ENCODE results near the gene SLC26A2.

DNA sequence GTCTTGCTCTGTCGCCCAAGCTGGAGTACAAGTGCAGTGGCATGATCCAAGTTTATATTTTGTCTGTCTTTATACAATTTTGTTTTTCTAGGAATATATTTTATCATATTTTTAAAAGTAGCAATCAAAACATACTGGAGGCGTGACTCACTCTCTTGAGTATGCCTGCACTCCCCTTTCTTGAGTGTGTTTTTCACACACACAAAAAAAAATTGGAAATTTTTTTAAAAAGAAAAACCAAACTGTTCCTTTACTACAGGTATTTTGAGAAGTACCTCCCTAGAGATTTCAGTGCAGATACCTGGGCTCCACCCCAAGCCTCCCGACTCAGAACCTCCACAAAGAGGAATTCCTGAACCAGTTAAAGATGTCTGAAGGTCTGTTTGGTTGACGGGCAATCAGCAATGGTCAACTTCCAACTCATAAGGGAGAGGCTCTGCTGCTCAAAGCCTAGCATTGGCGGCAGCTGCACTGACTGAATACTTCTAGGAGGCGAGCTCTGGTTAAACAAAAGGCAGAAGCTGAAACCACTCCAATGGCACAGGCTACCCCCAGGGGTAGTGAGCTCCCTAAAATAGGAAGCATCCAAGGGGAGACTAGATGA lies 43.4 kb upstream of the SLC26A2 start:
- TF ChIP-seq YY1 (IDR thresholded peaks at IDR 0.05; ENCODE audit: insufficient read depth, insufficient read length) (no peak), ZNF274 (IDR thresholded peaks at IDR 0.05; ENCODE audit: low read depth, low read length) (no peak), SUZ12 (IDR thresholded peaks at IDR 0.05; ENCODE audit: extremely low read depth, insufficient read depth, insufficient read length) (no peak)
